Heart right ventricle (tissue), 16 donors: Measurements from ENCODE around the gene REEP2. TPM values are rescaled to one million over a fixed set of nuclear protein-coding genes. Genes with fewer than 3 reads are reported as not detected.

ENCODE experiments used
- ATAC-seq, 8 donors: fragments of 200-7000 bp; cut with Tn5 transposase; one replicate each; pipeline ENCODE4 v1.9.1; 2020; ENCODE audit warnings: mild to moderate bottlenecking in 8 of 8, moderate library complexity in 8 of 8, moderate number of reproducible peaks in 1 of 8
- DNase-seq, 2 donors: peaks; one replicate each; pipeline ENCODE4 v3.0.0-alpha.2; 2020
- H3K27ac ChIP-seq, 10 donors: fragments of 200-600 bp; sonication (generic) in 2 of 10; one replicate each; pipeline versions ENCODE4 v1.5.0 to v1.8.0; 2020 to 2022; ENCODE audit warnings: mild to moderate bottlenecking in 3 of 10
- H3K27me3 ChIP-seq, 7 donors: fragments of 200-600 bp; one replicate each; pipeline ENCODE4 v1.8.0; 2021 to 2022; ENCODE audit warnings: mild to moderate bottlenecking in 2 of 7
- H3K36me3 ChIP-seq, 9 donors: fragments of 200-600 bp; sonication (generic) in 1 of 9; one replicate each; pipeline versions ENCODE4 v1.5.0 to v1.8.0; 2020 to 2022; ENCODE audit warnings: mild to moderate bottlenecking in 2 of 9
- H3K4me1 ChIP-seq, 9 donors: fragments of 200-600 bp; sonication (generic) in 1 of 9; one replicate each; pipeline versions ENCODE4 v1.5.0 to v1.8.0; 2020 to 2022; ENCODE audit warnings: mild to moderate bottlenecking in 4 of 9
- H3K4me3 ChIP-seq, 10 donors: fragments of 200-600 bp; sonication (generic) in 2 of 10; one replicate each; pipeline versions ENCODE4 v1.5.0 to v1.8.0; 2020 to 2022; ENCODE audit warnings: mild to moderate bottlenecking in 7 of 10, moderate library complexity in 2 of 10
- H3K9me3 ChIP-seq, 11 donors: fragments of 200-600 bp in 10 of 11; sonication (generic) in 2 of 11; one replicate each; pipeline versions ENCODE4 v1.5.0 to v1.8.0; 2013 to 2022; ENCODE audit warnings: mild to moderate bottlenecking in 2 of 11, control low read depth in 1 of 11, moderate library complexity in 1 of 11
- CTCF ChIP-seq, 9 donors: fragments of 200-600 bp; sonication (generic) in 2 of 9; IDR thresholded peaks; one replicate each; pipeline versions ENCODE4 v1.5.0 to v1.8.0; 2021 to 2022; ENCODE audit warnings: antibody characterized with exemption in 9 of 9, mild to moderate bottlenecking in 5 of 9, moderate library complexity in 1 of 9
- WGBS, 2 donors: extraction: QIAGEN DNeasy Blood & Tissue Kit; methylation state at CpG; one replicate each; pipeline ENCODE4 v1.1.7; 2013; ENCODE audit warnings: inconsistent platforms in 1 of 2; 5-methylcytosine and 5-hydroxymethylcytosine counted together
- intact Hi-C, 10 donors: fragments of 100-400 bp; cut with DNase I; formaldehyde crosslinking; loops; one replicate each; pipeline versions ENCODE4 v1.11.1 to v1.14.2; 2022
- polyA plus RNA-seq, 2 donors: library from polyadenylated mRNA; stranded (reverse); fragments of 200-250 nt; gene quantifications; one replicate each; pipeline ENCODE4 v1.2.3, GENCODE V29; 2013
- total RNA-seq, 10 donors: library from RNA; stranded (reverse); fragmentation: NEBNext Ultra II Directional in 3 of 10; extraction: Animal tissue kit (Norgen Biotek cat#: 25700) in 3 of 10; gene quantifications; one replicate each; pipeline versions ENCODE4 v1.2.1 to v1.2.4, GENCODE V29; 2021 to 2023
- donor health status: Arrhythmogenic right ventricular cardiomyopathy.
- donor health status: ischemic (EF 13 %, LVEDD 7.1; RV severe dilation, severe dysfunction).
- donor health status: healthy with polysubstance abuse.
- donor health status: DM: no; HTN: yes; CAD: no.
- donor health status: DM: no; HTN: no; CAD: no.
- donor health status: ischemic (EF 25% LVEDD 6.9; RV normal size, moderate dysfunction).
- donor health status: ischemic (EF 25% LVEDD 5.7; RV mildly dilated, moderate dysfunction).
- donor health status: healthy.
- donor health status: DM: yes; HTN: yes; CAD: no.
- donor health status: Ischemic cardiomyopathy.
- donor health status: ischemic (EF 35%, LVEDD 5.7; RV mildly dilated, moderate dysfunction).
- donor health status: nonischemic (EF 11% LVEDD 7.7; RV severe dilation, severe dysfunction).
- donor health status: DM: yes; HTN: yes; CAD: no.
- donor health status: PGD.
- donor health status: ischemic (EF 29% LVEDD 5.4; RV normal size, mild dysfunction).
- donor health status: nonischemic (EF 23%, LVEDD 6.1; RV moderate dilation, normal function).

REEP2 gene
- total and polyA plus RNA-seq, 12 donors = 2.0 to 17.3 (median 8.0) TPM

- WGBS, 2 donors = 78% methylated on average over 9 of the region's 9 CpGs
Measured at GRCh38 chr5:138458856-138459255, 20.0 kb downstream of the REEP2 start.

GRCh38 chr5:138459311-138459933, 20.6 kb downstream of the REEP2 start:
- Histone ChIP-seq H3K4me3 (no peak overlapping the region), H3K27me3 (no peaks in the 10 kb centered on the region), H3K4me1 (peaks cover 13 to 69% (median 59%) of the 10 kb centered on the region in 9 donors), H3K27ac (peak overlapping the region in 5 of 10 donors; percentile 58 to 73 (median 65)), H3K36me3 (no peaks in the 10 kb centered on the region), H3K9me3 (no peaks in the 10 kb centered on the region)
- ATAC-seq = peak in 4 of 8 donors; percentile 4 to 28 (median 18)
- 67 to 78% methylated on average over 11 of the region's 11 CpGs for WGBS, 2 donors
- intact Hi-C loops = loop anchor here in 2 of 10 donors (5.0 kb wide), 2 partner anchors 38 to 43 kb away; no protein-coding TSS in a partner anchor
- TF ChIP-seq CTCF (IDR thresholded peaks at IDR 0.05) = no peak
- DNase-seq = peak; percentile 39 to 79

More at GRCh38 chr5:138458856-138459255, 20.0 kb downstream of the REEP2 start:
- Histone ChIP-seq H3K36me3 (no peaks in the 10 kb centered on the region), H3K9me3 (no peaks in the 10 kb centered on the region), H3K27ac (peak overlapping the region in 5 of 10 donors; percentile 58 to 73 (median 65)), H3K27me3 (no peaks in the 10 kb centered on the region), H3K4me1 (peaks cover 13 to 66% (median 56%) of the 10 kb centered on the region in 9 donors), H3K4me3 (no peak overlapping the region)
- TF ChIP-seq CTCF (IDR thresholded peaks at IDR 0.05) = no peak
- intact Hi-C loops = loop anchor here in 2 of 10 donors (5.0 kb wide), 2 partner anchors 38 to 43 kb away; no protein-coding TSS in a partner anchor
- ATAC-seq (no peak), DNase-seq (no peak)

GRCh38 chr5:138460032-138460693, 21.3 kb downstream of the REEP2 start:
- no peak for ATAC-seq
- Histone ChIP-seq H3K27me3 (no peaks in the 10 kb centered on the region), H3K36me3 (no peaks in the 10 kb centered on the region), H3K27ac (peak overlapping the region in 5 of 10 donors; percentile 14 to 74 (median 65)), H3K4me1 (peaks cover 13 to 69% (median 59%) of the 10 kb centered on the region in 9 donors), H3K9me3 (no peaks in the 10 kb centered on the region), H3K4me3 (no peak overlapping the region)
- no peak for DNase-seq
- intact Hi-C loops = loop anchor here in 1 of 10 donors (10.0 kb wide), 1 partner anchor 85 kb away; the partner anchor contains the start of gene ETF1
- no peak for TF ChIP-seq CTCF (IDR thresholded peaks at IDR 0.05)
- 65 to 66% methylated on average over 4 of the region's 4 CpGs for WGBS, 2 donors

GRCh38 chr5:138461343-138462125, 22.7 kb downstream of the REEP2 start:
- Histone ChIP-seq H3K36me3 (peaks cover 0 to 5% (median 0%) of the 10 kb centered on the region in 9 donors), H3K27me3 (no peaks in the 10 kb centered on the region), H3K4me1 (peaks cover 13 to 78% (median 69%) of the 10 kb centered on the region in 9 donors), H3K9me3 (no peaks in the 10 kb centered on the region), H3K4me3 (no peak overlapping the region), H3K27ac (peak overlapping the region in 5 of 10 donors; percentile 34 to 74 (median 40))
- DNase-seq (peak in 1 of 2 donors; percentile 50), ATAC-seq (no peak)
- intact Hi-C loops = loop anchor here in 1 of 10 donors (10.0 kb wide), 1 partner anchor 83 kb away; the partner anchor contains the start of gene ETF1
- TF ChIP-seq CTCF (IDR thresholded peaks at IDR 0.05) = no peak
- 72 to 81% methylated on average over 11 of the region's 11 CpGs for WGBS, 2 donors
